Lung (tissue), 12 donors: ENCODE results near the gene OR4B1. TPM values are rescaled to one million over a fixed set of nuclear protein-coding genes. Genes with fewer than 3 reads are reported as not detected.

Experiments used
- ATAC-seq: fragments of 200-7000 bp; cut with Tn5 transposase; one replicate; pipeline ENCODE4 v1.9.1; 2020; ENCODE audit warnings: moderate number of reproducible peaks; ENCODE audit not compliant: insufficient read depth, low FRiP score
- DNase-seq, 3 donors: peaks; one replicate each; pipeline ENCODE4 v3.0.0-alpha.2; 2013 to 2017
- H3K27ac ChIP-seq, 2 donors: one replicate each; pipeline ENCODE4 v1.5.1; 2013; ENCODE audit warnings: mild to moderate bottlenecking in 2 of 2, moderate library complexity in 2 of 2, control low read depth in 1 of 2, inconsistent platforms in 1 of 2, low read depth in 1 of 2, low read length in 1 of 2
- H3K27me3 ChIP-seq, 3 donors: one replicate each; pipeline ENCODE4 v1.5.1; 2013; ENCODE audit warnings: low read length in 2 of 3; ENCODE audit not compliant: control insufficient read depth in 3 of 3, insufficient read depth in 3 of 3
- H3K36me3 ChIP-seq, 4 donors: one replicate each; pipeline ENCODE4 v1.5.1; 2013; ENCODE audit warnings: low read length in 4 of 4, mild to moderate bottlenecking in 1 of 4, moderate library complexity in 1 of 4; ENCODE audit not compliant: control insufficient read depth in 4 of 4, insufficient read depth in 4 of 4
- H3K4me1 ChIP-seq, 5 donors: one replicate each; pipeline ENCODE4 v1.5.1; 2013; ENCODE audit warnings: low read length in 5 of 5, mild to moderate bottlenecking in 2 of 5, moderate library complexity in 1 of 5; ENCODE audit not compliant: control insufficient read depth in 5 of 5, insufficient read depth in 5 of 5
- H3K4me3 ChIP-seq: one replicate; pipeline ENCODE4 v1.5.1; 2013; ENCODE audit warnings: mild to moderate bottlenecking, control low read depth, moderate library complexity
- H3K9ac ChIP-seq, 2 donors: one replicate each; pipeline ENCODE4 v1.5.1; 2013; ENCODE audit warnings: low read length in 2 of 2, control low read depth in 1 of 2; ENCODE audit not compliant: insufficient read depth in 1 of 2
- H3K9me3 ChIP-seq, 4 donors: one replicate each; pipeline ENCODE4 v1.5.1; 2013; ENCODE audit warnings: low read length in 3 of 4, mild to moderate bottlenecking in 1 of 4, moderate library complexity in 1 of 4; ENCODE audit not compliant: control insufficient read depth in 4 of 4, insufficient read depth in 3 of 4
- WGBS, 2 donors: extraction: QIAGEN DNeasy Blood & Tissue Kit; methylation state at CpG; one replicate each; pipeline ENCODE4 v1.1.7; 2013; 5-methylcytosine and 5-hydroxymethylcytosine counted together
- polyA plus RNA-seq, 2 donors: library from polyadenylated mRNA; stranded (reverse); fragments of 200-250 nt; gene quantifications; one replicate each; pipeline ENCODE4 v1.2.1, GENCODE V29; 2013
- total RNA-seq, 2 donors: library from RNA; depleted of rRNA in 1 of 2; stranded (reverse); fragments of >200 nt in 1 of 2; gene quantifications; one replicate each; pipeline ENCODE4 v1.2.1, GENCODE V29; 2014 to 2021
- TF ChIP-seq, protein P1 (sequence below): IDR thresholded peaks from 2 replicates; pipeline ENCODE4 v1.5.1; 2012; ENCODE audit warnings: mild to moderate bottlenecking; ENCODE audit errors: control extremely low read depth, extremely low read depth
- donor health status: control.
- donor health status: control.
- donor health status: Bipolar disorder and iron deficiency.
- donor health status: healthy.
- donor health status: DM: yes; HTN: yes; CAD: no.

Gene OR4B1
- total and polyA plus RNA-seq, 4 donors = not detected

DNA sequence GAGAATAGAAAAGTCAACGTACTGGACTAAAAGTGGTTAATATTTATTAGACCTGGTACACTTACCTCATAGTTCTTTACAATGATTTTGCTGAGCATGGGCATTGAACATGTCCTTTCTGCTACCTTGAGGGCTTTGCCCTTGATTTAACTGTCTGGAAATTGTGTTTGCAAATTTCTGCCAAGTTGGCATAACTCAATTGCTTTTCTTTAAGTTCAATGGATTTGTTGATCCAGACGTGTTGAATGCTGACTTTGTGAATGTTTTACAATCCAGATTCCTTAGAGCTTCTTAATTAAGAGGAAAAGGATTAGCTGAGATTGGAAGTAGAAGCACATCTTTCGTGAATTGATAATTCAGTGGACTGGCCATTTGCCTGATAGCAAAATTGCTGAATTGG is 21.1 kb downstream of the OR4B1 start:
- no peaks in the 10 kb centered on the region for H3K4me1 ChIP-seq
- no peaks in the 10 kb centered on the region for H3K27me3 ChIP-seq
- TF ChIP-seq, protein P1, sequence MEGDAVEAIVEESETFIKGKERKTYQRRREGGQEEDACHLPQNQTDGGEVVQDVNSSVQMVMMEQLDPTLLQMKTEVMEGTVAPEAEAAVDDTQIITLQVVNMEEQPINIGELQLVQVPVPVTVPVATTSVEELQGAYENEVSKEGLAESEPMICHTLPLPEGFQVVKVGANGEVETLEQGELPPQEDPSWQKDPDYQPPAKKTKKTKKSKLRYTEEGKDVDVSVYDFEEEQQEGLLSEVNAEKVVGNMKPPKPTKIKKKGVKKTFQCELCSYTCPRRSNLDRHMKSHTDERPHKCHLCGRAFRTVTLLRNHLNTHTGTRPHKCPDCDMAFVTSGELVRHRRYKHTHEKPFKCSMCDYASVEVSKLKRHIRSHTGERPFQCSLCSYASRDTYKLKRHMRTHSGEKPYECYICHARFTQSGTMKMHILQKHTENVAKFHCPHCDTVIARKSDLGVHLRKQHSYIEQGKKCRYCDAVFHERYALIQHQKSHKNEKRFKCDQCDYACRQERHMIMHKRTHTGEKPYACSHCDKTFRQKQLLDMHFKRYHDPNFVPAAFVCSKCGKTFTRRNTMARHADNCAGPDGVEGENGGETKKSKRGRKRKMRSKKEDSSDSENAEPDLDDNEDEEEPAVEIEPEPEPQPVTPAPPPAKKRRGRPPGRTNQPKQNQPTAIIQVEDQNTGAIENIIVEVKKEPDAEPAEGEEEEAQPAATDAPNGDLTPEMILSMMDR = no peak
- H3K27ac ChIP-seq = no peak overlapping the region
- no peak overlapping the region for H3K9ac ChIP-seq
- WGBS, 2 donors = 32 to 41% methylated on average over 3 of the region's 3 CpGs
- no peak for ATAC-seq
- no peak for DNase-seq
- no peaks in the 10 kb centered on the region for H3K36me3 ChIP-seq
- no peak overlapping the region for H3K4me3 ChIP-seq
- peaks cover 0 to 5% (median 1%) of the 10 kb centered on the region in 4 donors for H3K9me3 ChIP-seq

- H3K27ac ChIP-seq = no peak overlapping the region
- WGBS, 2 donors = 68 to 74% methylated on average over 3 of the region's 3 CpGs
Observed at GRCh38 chr11:48242501-48242900, 25.9 kb downstream of the OR4B1 start.

GRCh38 chr11:48244804-48245203 is 28.2 kb downstream of the OR4B1 start, which contains the start of gene OR4X2:
Gene OR4X2, plus strand, starts transcription at chr11:48245104. Its CDS starts 0 bp downstream, at chr11:48245104.
- Histone ChIP-seq H3K4me1 (no peaks in the 10 kb centered on the region), H3K9ac (no peak within 1 kb of the TSS), H3K4me3 (no peak within 1 kb of the TSS), H3K36me3 (no peaks in the 10 kb centered on the region), H3K27ac (no peak within 1 kb of the TSS), H3K9me3 (peaks cover 0 to 10% (median 5%) of the 10 kb centered on the region in 4 donors), H3K27me3 (no peaks in the 10 kb centered on the region)
- ATAC-seq (no peak), DNase-seq (no peak)
- TF ChIP-seq, protein P1 = no peak

More at GRCh38 chr11:48242501-48242900, 25.9 kb downstream of the OR4B1 start:
- Histone ChIP-seq H3K4me1 (no peaks in the 10 kb centered on the region), H3K27me3 (no peaks in the 10 kb centered on the region), H3K9ac (no peak overlapping the region), H3K4me3 (no peak overlapping the region), H3K36me3 (no peaks in the 10 kb centered on the region), H3K9me3 (peaks cover 0 to 8% (median 1%) of the 10 kb centered on the region in 4 donors)
- no peak for DNase-seq
- ATAC-seq = no peak
- TF ChIP-seq, protein P1 = no peak

DNA sequence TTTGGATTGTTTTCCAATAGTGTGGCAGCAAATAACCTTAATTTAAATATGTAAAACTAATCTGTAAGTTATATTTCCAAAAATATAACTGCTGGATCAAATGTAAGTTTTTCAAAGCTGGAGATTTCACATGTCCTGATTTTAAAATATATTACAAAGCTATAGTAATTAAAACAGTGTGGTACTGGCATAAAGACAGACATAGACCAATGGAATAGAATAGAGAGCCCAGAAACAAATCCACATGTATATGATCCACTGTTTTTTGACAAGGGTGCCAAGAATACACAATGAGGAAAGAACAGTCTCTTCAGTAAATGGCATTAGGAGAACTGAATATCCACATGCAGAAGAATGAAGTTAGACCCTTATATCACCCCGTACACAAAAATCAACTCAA is 32.3 kb downstream of the OR4B1 start:
- Histone ChIP-seq H3K9me3 (peaks cover 0 to 10% (median 3%) of the 10 kb centered on the region in 4 donors), H3K27me3 (no peaks in the 10 kb centered on the region), H3K27ac (no peak overlapping the region), H3K36me3 (no peaks in the 10 kb centered on the region), H3K4me1 (no peaks in the 10 kb centered on the region), H3K4me3 (no peak overlapping the region), H3K9ac (no peak overlapping the region)
- whole genome bisulfite sequencing, 2 donors = 86 to 93% methylated on average over 1 of the region's 1 CpG
- no peak for ATAC-seq
- DNase-seq = no peak
- TF ChIP-seq, protein P1 = no peak
